H9 (cell line): Measurements from ENCODE around the gene TH. TPM values are rescaled to one million over a fixed set of nuclear protein-coding genes. Genes with fewer than 3 reads are reported as not detected.

ENCODE experiments used
- DNase-seq: peaks from one replicate; pipeline ENCODE4 v3.0.0-alpha.2; 2017
- H2AFZ ChIP-seq: one replicate; pipeline ENCODE4 v1.6.1; 2013; ENCODE audit warnings: mild to moderate bottlenecking, low read length, control low read depth, moderate library complexity
- H2AK5ac ChIP-seq: 2 replicates; pipeline ENCODE4 v1.6.1; 2013; ENCODE audit warnings: low read length, control low read depth, mixed read lengths; ENCODE audit not compliant: insufficient read length
- H2BK120ac ChIP-seq: one replicate; pipeline ENCODE4 v1.6.1; 2013; ENCODE audit warnings: low read depth, mild to moderate bottlenecking, low read length, control low read depth, inconsistent platforms; ENCODE audit not compliant: poor library complexity, severe bottlenecking
- H2BK12ac ChIP-seq: 2 replicates; pipeline ENCODE4 v1.6.1; 2013; ENCODE audit warnings: low read length, control low read depth, mixed read lengths, low read depth; ENCODE audit not compliant: insufficient read length
- H2BK15ac ChIP-seq: 2 replicates; pipeline ENCODE4 v1.6.1; 2013; ENCODE audit warnings: low read depth, low read length, control low read depth
- H2BK20ac ChIP-seq: one replicate; pipeline ENCODE4 v1.6.1; 2013; ENCODE audit warnings: low read depth, mild to moderate bottlenecking, low read length, control low read depth, inconsistent platforms; ENCODE audit not compliant: poor library complexity, severe bottlenecking
- H2BK5ac ChIP-seq: 2 replicates; pipeline ENCODE4 v1.6.1; 2013; ENCODE audit warnings: low read length, control low read depth, mixed read lengths; ENCODE audit not compliant: insufficient read length
- H3K14ac ChIP-seq: 2 replicates; pipeline ENCODE4 v1.6.1; 2013; ENCODE audit warnings: low read length, control low read depth; ENCODE audit not compliant: insufficient read depth
- H3K18ac ChIP-seq: 2 replicates; pipeline ENCODE4 v1.6.1; 2013; ENCODE audit warnings: low read depth, mild to moderate bottlenecking, mixed read lengths, low read length, control low read depth; ENCODE audit not compliant: insufficient read length
- H3K23ac ChIP-seq: 2 replicates; pipeline ENCODE4 v1.6.1; 2013; ENCODE audit warnings: low read length, control low read depth, mixed read lengths, low read depth; ENCODE audit not compliant: insufficient read length
- H3K23me2 ChIP-seq: 2 replicates; pipeline ENCODE4 v1.6.1; 2013; ENCODE audit warnings: low read depth, mild to moderate bottlenecking, mixed read lengths, low read length, control low read depth; ENCODE audit not compliant: insufficient read length, poor library complexity, severe bottlenecking
- H3K27ac ChIP-seq: 2 replicates; pipeline ENCODE4 v1.5.1; 2013; ENCODE audit warnings: low read length, control low read depth, mixed read lengths, low read depth; ENCODE audit not compliant: insufficient read length
- H3K27me3 ChIP-seq: 2 replicates; pipeline ENCODE4 v1.6.1; 2013; ENCODE audit warnings: low read length, control low read depth, inconsistent platforms; ENCODE audit not compliant: insufficient read depth
- H3K4ac ChIP-seq: 2 replicates; pipeline ENCODE4 v1.6.1; 2013; ENCODE audit warnings: low read depth, mild to moderate bottlenecking, control low read depth, inconsistent platforms, low read length, moderate library complexity
- H3K4me1 ChIP-seq: 2 replicates; pipeline ENCODE4 v1.6.1; 2013; ENCODE audit warnings: low read length, control low read depth, inconsistent platforms; ENCODE audit not compliant: insufficient read depth
- H3K4me2 ChIP-seq: 2 replicates; pipeline ENCODE4 v1.6.1; 2013; ENCODE audit warnings: low read length, control low read depth, mixed read lengths; ENCODE audit not compliant: insufficient read length, insufficient read depth
- H3K56ac ChIP-seq: 2 replicates; pipeline ENCODE4 v1.6.1; 2013; ENCODE audit warnings: low read depth, mild to moderate bottlenecking, mixed read lengths, low read length, control low read depth; ENCODE audit not compliant: insufficient read length
- H3K79me1 ChIP-seq: 2 replicates; pipeline ENCODE4 v1.6.1; 2013; ENCODE audit warnings: low read depth, mild to moderate bottlenecking, moderate library complexity, low read length, control low read depth, inconsistent platforms; ENCODE audit not compliant: insufficient read depth, poor library complexity, severe bottlenecking
- H3K79me2 ChIP-seq: 2 replicates; pipeline ENCODE4 v1.6.1; 2013; ENCODE audit warnings: low read length, control low read depth, inconsistent platforms; ENCODE audit not compliant: insufficient read depth
- H3K9ac ChIP-seq: 2 replicates; pipeline ENCODE4 v1.6.1; 2013; ENCODE audit warnings: low read length, control low read depth, mixed read lengths; ENCODE audit not compliant: insufficient read length; ENCODE audit errors: extremely low read depth
- H3K9me3 ChIP-seq: one replicate; pipeline ENCODE4 v1.6.1; 2013; ENCODE audit warnings: low read depth, low read length, inconsistent platforms; ENCODE audit not compliant: control insufficient read depth
- H3T11ph ChIP-seq: one replicate; pipeline ENCODE4 v1.6.1; 2013; ENCODE audit warnings: mild to moderate bottlenecking, low read length, control low read depth, inconsistent platforms
- H4K20me1 ChIP-seq: one replicate; pipeline ENCODE4 v1.6.1; 2013; ENCODE audit not compliant: control insufficient read depth, insufficient read length, insufficient read depth
- H4K5ac ChIP-seq: 2 replicates; pipeline ENCODE4 v1.6.1; 2013; ENCODE audit warnings: low read depth, mild to moderate bottlenecking, mixed read lengths, low read length, control low read depth; ENCODE audit not compliant: insufficient read length
- H4K8ac ChIP-seq: replicated peaks from 2 replicates; pipeline ENCODE4 v1.6.1; 2013; ENCODE audit warnings: low read length, control low read depth, mixed read lengths, low read depth; ENCODE audit not compliant: insufficient read length
- H4K91ac ChIP-seq: 2 replicates; pipeline ENCODE4 v1.6.1; 2013; ENCODE audit warnings: low read depth, mild to moderate bottlenecking, moderate library complexity, mixed read lengths, low read length, control low read depth; ENCODE audit not compliant: insufficient read length
- H3K27ac Mint-ChIP-seq, 3 experiments: 2 replicates in 2 of 3; 3 replicates in 1 of 3; pipeline ENCODE4 v1.8.0; 2020 to 2021; ENCODE audit warnings: mixed read lengths in 3 of 3, mild to moderate bottlenecking in 1 of 3, moderate library complexity in 1 of 3
- H3K27me3 Mint-ChIP-seq: 2 replicates; pipeline ENCODE4 v1.8.0; 2021; ENCODE audit warnings: low read depth, mild to moderate bottlenecking, moderate library complexity, mixed read lengths
- H3K36me3 Mint-ChIP-seq, 3 experiments: 2 replicates in 2 of 3; 3 replicates in 1 of 3; pipeline ENCODE4 v1.8.0; 2020 to 2021; ENCODE audit warnings: low read depth in 3 of 3, mixed read lengths in 3 of 3; ENCODE audit not compliant: insufficient read depth in 1 of 3
- H3K4me1 Mint-ChIP-seq, 2 experiments: 2 replicates each; pipeline ENCODE4 v1.8.0; 2020; ENCODE audit warnings: mixed read lengths in 2 of 2
- H3K4me3 Mint-ChIP-seq, 2 experiments: 2 replicates in 1 of 2; 3 replicates in 1 of 2; pipeline ENCODE4 v1.8.0; 2020 to 2021; ENCODE audit warnings: mild to moderate bottlenecking in 2 of 2, mixed read lengths in 2 of 2, moderate library complexity in 1 of 2
- H3K9me3 Mint-ChIP-seq, 2 experiments: 2 replicates in 1 of 2; 3 replicates in 1 of 2; pipeline ENCODE4 v1.8.0; 2020; ENCODE audit warnings: mild to moderate bottlenecking in 2 of 2, mixed read lengths in 2 of 2, moderate library complexity in 1 of 2
- WGBS: extraction: QIAGEN DNeasy Blood & Tissue Kit; methylation state at CpG from one replicate; pipeline ENCODE4 v1.1.7; 2013; ENCODE audit warnings: missing lambda C conversion rate, low lambda C conversion rate, mixed read lengths; ENCODE audit not compliant: insufficient read length; ENCODE audit errors: extremely low coverage; 5-methylcytosine and 5-hydroxymethylcytosine counted together
- total RNA-seq: library from RNA; stranded (reverse); gene quantifications from 2 replicates; pipeline ENCODE4 v1.2.1, GENCODE V29; 2021
- TF ChIP-seq, protein P1 (sequence below): fragments of 200-600 bp; sonication (generic); conservative IDR thresholded peaks from 3 replicates; pipeline ENCODE4 v1.8.0; 2021; ENCODE audit warnings: antibody characterized with exemption, mild to moderate bottlenecking

The TH gene
- total RNA-seq, 1 experiment from 2014 or later, result not detected

DNA sequence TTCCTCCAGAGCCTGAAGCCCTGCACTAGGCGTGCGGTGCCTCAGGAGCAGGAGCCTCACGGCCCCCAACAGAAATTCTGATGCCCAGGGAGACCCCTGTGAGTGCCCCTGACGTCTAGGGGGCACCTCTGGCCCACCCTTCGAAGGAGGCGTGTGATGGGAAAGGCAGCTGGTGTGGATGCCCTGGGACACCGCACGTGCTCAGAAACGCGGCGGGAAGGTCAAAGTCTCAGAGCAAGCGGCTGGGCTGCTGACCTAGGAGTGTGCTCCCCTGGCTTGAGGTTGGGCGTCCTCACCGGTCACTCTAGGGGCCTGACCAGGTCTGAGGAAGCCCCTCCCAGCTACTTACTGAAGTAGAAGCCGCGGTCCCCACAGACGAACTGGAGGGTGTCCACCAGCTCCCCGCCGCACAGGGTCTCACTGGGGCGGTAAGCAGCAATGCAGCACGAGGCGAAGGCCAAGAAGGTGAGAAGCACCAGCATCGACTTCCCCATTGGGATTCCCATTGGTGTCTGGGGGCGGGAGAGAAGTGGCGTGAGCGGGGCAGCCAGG lies 36.5 kb downstream of the TH start:
- Histone ChIP-seq H3K23ac (no peak overlapping the region), H2BK20ac (no peak overlapping the region), H3K4ac (no peak overlapping the region), H2BK120ac (no peak overlapping the region), H3K4me1 (no peaks in the 10 kb centered on the region), H3K4me2 (no peak overlapping the region), H3K9ac (no peak overlapping the region), H3K79me1 (no peaks in the 10 kb centered on the region), H3K23me2 (peaks cover 14% of the 10 kb centered on the region), H2AFZ (no peak overlapping the region), H3K9me3 (no peaks in the 10 kb centered on the region), H3K27ac (no peak overlapping the region), H4K20me1 (no peaks in the 10 kb centered on the region), H4K8ac (no peak overlapping the region), H2BK12ac (no peak overlapping the region), H3T11ph (no peak overlapping the region), H3K18ac (no peak overlapping the region), H4K91ac (no peak overlapping the region), H2BK15ac (no peak overlapping the region), H3K56ac (no peak overlapping the region), H3K14ac (no peak overlapping the region; the same call in 1 of the 2 replicates), H2BK5ac (no peak overlapping the region), H2AK5ac (no peak overlapping the region), H3K79me2 (no peaks in the 10 kb centered on the region), H3K27me3 (peaks cover 20% of the 10 kb centered on the region), H4K5ac (no peak overlapping the region)
- no CpG with 5 or more reads among the region's 26 CpGs for WGBS
- TF ChIP-seq, protein P1, sequence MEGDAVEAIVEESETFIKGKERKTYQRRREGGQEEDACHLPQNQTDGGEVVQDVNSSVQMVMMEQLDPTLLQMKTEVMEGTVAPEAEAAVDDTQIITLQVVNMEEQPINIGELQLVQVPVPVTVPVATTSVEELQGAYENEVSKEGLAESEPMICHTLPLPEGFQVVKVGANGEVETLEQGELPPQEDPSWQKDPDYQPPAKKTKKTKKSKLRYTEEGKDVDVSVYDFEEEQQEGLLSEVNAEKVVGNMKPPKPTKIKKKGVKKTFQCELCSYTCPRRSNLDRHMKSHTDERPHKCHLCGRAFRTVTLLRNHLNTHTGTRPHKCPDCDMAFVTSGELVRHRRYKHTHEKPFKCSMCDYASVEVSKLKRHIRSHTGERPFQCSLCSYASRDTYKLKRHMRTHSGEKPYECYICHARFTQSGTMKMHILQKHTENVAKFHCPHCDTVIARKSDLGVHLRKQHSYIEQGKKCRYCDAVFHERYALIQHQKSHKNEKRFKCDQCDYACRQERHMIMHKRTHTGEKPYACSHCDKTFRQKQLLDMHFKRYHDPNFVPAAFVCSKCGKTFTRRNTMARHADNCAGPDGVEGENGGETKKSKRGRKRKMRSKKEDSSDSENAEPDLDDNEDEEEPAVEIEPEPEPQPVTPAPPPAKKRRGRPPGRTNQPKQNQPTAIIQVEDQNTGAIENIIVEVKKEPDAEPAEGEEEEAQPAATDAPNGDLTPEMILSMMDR, result no peak
- peaks cover 84% of the 10 kb centered on the region for H3K27me3 Mint-ChIP-seq
- H3K4me1 Mint-ChIP-seq, result peaks cover 9 to 37% of the 10 kb centered on the region in 2 experiments
- H3K27ac Mint-ChIP-seq, result no peak overlapping the region
- H3K9me3 Mint-ChIP-seq, result peaks cover 4 to 9% of the 10 kb centered on the region in 2 experiments; a peak in 2 of 5 replicates
- DNase-seq, result no peak
- peaks cover 0 to 3% (median 3%) of the 10 kb centered on the region in 3 experiments; a peak in 1 of 7 replicates for H3K36me3 Mint-ChIP-seq
- H3K4me3 Mint-ChIP-seq, result no peak overlapping the region
